ENCODE measurements around the gene SMIM5.

SMIM5 gene

DNA sequence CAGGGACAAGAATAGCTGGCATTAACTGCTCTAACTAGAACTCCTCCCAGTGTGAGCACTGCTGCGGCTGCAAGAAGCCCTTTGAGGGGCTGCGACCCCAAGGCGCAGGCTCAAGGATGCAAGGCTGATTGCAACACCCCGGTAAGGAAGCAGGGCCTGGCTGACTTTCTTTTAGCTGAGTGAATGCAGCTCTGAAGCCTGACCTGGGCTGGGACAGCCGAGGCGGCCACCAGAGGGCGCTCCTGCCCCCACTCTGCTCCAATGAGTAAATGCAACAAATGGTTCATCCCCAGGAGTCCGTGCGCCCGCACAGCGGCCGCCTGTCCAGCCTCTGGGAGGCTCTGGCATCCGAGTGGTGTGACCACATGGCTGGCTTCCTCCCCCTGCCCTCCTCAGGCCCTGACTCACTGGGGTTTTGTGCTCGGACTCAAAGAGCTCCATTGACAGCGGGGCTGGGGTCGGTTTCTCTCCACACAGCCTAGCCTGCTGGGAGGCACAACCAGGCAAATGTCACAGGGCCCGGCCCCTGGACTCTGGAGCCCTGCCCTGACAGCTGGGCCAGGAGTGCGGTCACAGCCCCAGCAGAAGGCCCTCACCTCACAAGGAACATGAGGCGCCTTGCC lies at the start of gene SMIM5:
SMIM5 (plus strand) TSS at position 572 of the 623 bp plus-strand sequence. CDS start 6,768 bp downstream, outside the sequence.
- peak; percentile 63 for DNase-seq (ENCODE audit: extremely low read depth, low read depth)
- TF ChIP-seq CTCF (IDR thresholded peaks at IDR 0.05; ENCODE audit: low read depth, low read length), result peak; percentile 95

GRCh38 chr17:75584849-75585175 lies 48.4 kb upstream of the SMIM5 start:
- no peak for TF ChIP-seq CTCF (IDR thresholded peaks at IDR 0.05; ENCODE audit: low read depth, low read length)
- DNase-seq (ENCODE audit: extremely low read depth, low read depth), result no peak

DNA sequence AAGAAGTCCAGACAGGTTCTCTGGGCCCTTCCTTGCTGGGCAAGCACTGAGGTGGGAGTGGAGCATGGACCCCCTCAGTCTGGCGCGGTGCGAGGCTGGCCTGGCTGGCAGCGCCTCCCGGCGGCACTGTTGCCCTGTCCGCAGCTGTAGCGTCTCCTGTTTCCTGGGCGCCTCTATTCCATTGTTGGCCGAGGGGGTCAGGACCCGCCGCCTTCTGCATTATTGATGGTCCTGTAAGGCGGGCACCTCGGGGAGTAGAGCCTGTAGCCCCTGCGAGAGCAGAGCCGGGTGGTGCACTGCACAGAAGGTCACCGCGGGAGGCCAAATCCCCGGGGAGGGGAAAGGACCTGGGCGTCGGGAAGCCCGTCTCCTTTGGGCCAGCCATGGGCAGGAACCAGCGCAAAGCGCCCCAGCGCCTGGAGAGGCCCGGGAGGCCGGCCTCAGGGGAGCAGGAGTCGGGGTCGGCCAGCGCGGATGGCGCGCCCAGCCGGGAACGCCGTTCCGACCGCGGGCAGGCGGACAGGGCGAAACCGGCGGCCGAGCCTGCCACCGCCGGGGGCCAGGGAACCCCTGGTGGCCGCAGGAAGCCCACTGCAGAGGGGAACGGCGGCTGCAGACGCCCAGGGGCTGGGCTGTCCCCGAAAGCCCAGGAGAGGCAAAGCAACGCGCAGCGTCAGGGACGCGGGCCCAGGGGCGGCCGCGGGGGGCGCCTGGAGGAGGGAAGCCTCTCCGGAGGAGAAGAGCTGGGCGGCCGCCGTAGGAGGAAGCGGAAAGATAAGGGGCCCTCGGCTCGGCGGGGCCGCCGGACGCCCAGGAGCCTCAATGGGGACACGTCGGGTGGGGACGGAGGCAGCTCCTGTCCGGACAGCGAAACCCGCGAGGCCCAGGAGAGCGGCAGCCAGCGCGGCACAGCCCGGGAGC lies 45.3 kb upstream of the SMIM5 start, which contains the start of gene MYO15B:
MYO15B (plus strand) TSS at position 126 of the 921 bp plus-strand sequence; CDS start at position 384, 258 bp downstream.
- no peak for DNase-seq (ENCODE audit: extremely low read depth, low read depth)
- peak; percentile 12; the same call in 1 of the 2 replicates for TF ChIP-seq CTCF (IDR thresholded peaks at IDR 0.05; ENCODE audit: low read depth, low read length)

DNA sequence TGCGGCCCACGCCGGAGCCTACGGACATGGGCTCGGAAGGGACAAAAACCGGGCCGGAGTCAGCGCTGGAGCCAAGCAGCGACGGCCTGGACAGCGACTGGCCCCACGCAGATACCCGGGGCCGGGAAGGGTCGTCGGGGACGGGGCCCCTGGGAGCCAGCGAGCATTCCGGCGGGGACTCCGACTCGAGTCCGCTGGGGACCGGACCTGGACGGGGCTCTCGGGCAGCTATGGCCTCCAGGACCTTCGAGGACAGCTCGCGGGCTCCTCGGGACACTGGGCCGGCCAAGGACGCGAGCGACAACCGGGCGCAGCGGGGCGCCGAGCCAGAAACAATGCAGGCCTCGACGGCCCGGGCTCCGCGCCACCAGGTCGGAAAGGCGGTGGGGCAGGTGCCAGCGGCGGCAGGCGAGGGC lies 44.6 kb upstream of the SMIM5 start:
- DNase-seq (ENCODE audit: extremely low read depth, low read depth), result no peak
- no peak for TF ChIP-seq CTCF (IDR thresholded peaks at IDR 0.05; ENCODE audit: low read depth, low read length)

DNA sequence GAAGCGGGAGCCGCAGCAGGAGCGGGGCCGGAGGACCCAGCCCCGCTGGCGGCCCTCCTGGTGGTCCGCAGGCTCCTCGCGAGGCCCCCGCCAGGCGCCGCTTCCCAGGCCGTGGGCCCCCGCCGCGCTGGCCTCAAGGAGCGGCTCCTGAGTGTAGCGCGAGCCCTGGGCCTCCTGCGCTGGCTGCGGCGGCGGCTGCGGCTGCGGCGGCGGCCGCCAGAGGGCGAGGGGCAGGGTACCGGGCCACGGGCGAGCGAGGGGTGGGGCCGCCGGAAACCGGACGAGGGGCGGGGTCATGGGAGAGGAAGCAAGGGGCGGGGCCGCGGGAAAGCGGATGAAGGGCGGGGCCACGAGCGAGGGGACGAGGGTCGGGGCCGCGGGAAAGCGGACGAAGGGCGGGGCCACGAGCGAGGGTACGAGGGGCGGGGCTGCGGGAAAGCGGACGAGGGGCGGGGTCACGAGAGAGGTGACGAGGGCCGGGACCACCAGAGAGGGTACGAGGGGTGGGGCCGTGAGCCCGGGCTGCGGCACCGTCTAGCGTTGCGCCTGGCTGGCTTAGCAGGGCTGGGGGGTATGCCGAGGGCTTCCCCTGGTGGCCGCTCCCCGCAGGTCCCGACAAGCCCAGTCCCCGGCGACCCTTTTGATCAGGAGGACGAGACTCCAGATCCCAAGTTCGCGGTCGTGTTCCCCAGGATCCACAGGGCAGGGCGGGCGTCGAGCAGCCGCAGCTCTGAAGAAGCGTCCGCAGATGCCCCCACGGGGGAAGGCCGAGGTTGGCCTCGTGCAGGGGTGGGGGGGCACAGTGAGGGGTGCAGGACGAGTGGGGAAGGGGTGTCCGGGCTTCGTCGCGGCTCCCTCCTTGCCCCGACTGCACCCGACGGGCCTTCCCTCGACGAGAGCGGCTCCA lies 44.0 kb upstream of the SMIM5 start:
- peak; percentile 62 for DNase-seq (ENCODE audit: extremely low read depth, low read depth)
- TF ChIP-seq CTCF (IDR thresholded peaks at IDR 0.05; ENCODE audit: low read depth, low read length), result peak; percentile 25

- DNase-seq (ENCODE audit: extremely low read depth, low read depth), result no peak
- TF ChIP-seq CTCF (IDR thresholded peaks at IDR 0.05; ENCODE audit: low read depth, low read length), result no peak
Observed at GRCh38 chr17:75589919-75590303, 43.3 kb upstream of the SMIM5 start.
